Mucosa of stomach (tissue), 1 donor: ENCODE data around the gene ENTPD6.

Source experiments
- H3K27me3 ChIP-seq: one replicate; pipeline ENCODE4 v1.7.0; 2013; ENCODE audit warnings: mild to moderate bottlenecking, low read length; ENCODE audit not compliant: control insufficient read depth, insufficient read depth
- H3K36me3 ChIP-seq: one replicate; pipeline ENCODE4 v1.7.0; 2013; ENCODE audit warnings: low read length; ENCODE audit not compliant: control insufficient read depth, insufficient read depth
- H3K4me1 ChIP-seq: one replicate; pipeline ENCODE4 v1.7.0; 2013; ENCODE audit warnings: mild to moderate bottlenecking, low read length; ENCODE audit not compliant: control insufficient read depth, insufficient read depth
- H3K4me3 ChIP-seq: one replicate; pipeline ENCODE4 v1.7.0; 2013; ENCODE audit warnings: low read length
- H3K9ac ChIP-seq: one replicate; pipeline ENCODE4 v1.7.0; 2013; ENCODE audit warnings: mild to moderate bottlenecking, low read length, moderate library complexity
- H3K9me3 ChIP-seq: one replicate; pipeline ENCODE4 v1.7.0; 2013; ENCODE audit warnings: mild to moderate bottlenecking, low read length, moderate library complexity; ENCODE audit not compliant: control insufficient read depth
- donor health status: Pancreatic carcinoma.

Gene ENTPD6

DNA sequence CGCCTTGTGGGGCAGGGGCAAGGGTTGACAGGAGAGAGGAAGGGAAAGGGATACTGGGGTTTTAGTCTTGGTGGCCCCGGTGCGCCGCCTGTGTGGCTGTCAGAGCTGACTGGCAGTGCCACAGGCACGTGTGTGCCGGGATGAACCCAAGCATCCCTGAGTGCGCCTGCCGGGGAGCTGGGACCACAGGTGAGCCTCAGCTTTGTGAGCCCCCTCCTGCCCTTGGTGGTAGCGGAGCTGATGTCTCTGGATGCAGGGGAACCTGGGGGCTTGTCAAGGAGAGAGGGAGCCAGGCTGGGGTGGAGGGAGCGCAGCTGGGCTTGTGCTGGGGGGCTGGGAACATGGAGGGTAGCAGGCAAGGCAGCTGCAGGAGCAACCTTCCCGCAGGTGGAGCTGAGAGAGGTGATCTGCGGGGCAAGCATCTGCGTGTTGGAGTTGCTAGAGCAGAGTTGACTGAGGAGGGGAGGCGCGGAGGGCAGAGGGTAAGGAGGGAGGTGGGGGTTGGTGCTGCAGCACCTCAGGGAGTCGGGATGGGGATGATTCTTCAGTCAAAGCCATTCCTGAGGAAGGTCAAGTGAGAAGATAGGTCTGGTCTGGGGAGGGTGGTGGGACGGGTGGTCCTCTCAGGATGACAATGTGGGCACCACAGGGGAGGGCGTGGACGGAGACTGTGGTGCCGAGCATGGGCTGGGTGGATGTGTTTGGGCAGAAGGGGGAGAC, 80.5 kb downstream of the ENTPD6 start:
- Histone ChIP-seq H3K27me3 (no peaks in the 10 kb centered on the region), H3K36me3 (no peaks in the 10 kb centered on the region), H3K9ac (no peak overlapping the region), H3K4me3 (no peak overlapping the region), H3K9me3 (no peaks in the 10 kb centered on the region), H3K4me1 (no peaks in the 10 kb centered on the region)
